Neuronal stem cell (in vitro differentiated cells): ENCODE measurements around the gene MYOCD.

Experiments used
- DNase-seq: peaks from one replicate; pipeline ENCODE4 v3.0.0-alpha.2; 2013; ENCODE audit warnings: low spot score
- H2AFZ ChIP-seq: one replicate; pipeline ENCODE4 v1.6.1; 2013; ENCODE audit warnings: mild to moderate bottlenecking, low read length, inconsistent platforms
- H2AK5ac ChIP-seq: 2 replicates; pipeline ENCODE4 v1.6.1; 2013; ENCODE audit warnings: low read depth, mild to moderate bottlenecking, inconsistent platforms, low read length, moderate library complexity, mixed read lengths
- H2BK120ac ChIP-seq: 2 replicates; pipeline ENCODE4 v1.6.1; 2013; ENCODE audit warnings: low read depth, mild to moderate bottlenecking, inconsistent platforms, low read length, moderate library complexity, mixed read lengths
- H2BK12ac ChIP-seq: one replicate; pipeline ENCODE4 v1.6.1; 2013; ENCODE audit warnings: low read length, inconsistent platforms
- H2BK15ac ChIP-seq: 2 replicates; pipeline ENCODE4 v1.6.1; 2013; ENCODE audit warnings: mild to moderate bottlenecking, low read length, inconsistent platforms, mixed read lengths
- H2BK5ac ChIP-seq: one replicate; pipeline ENCODE4 v1.6.1; 2013; ENCODE audit warnings: inconsistent platforms, mild to moderate bottlenecking, low read length, moderate library complexity
- H3K14ac ChIP-seq: one replicate; pipeline ENCODE4 v1.6.1; 2013; ENCODE audit warnings: low read length, inconsistent platforms
- H3K18ac ChIP-seq: 2 replicates; pipeline ENCODE4 v1.6.1; 2013; ENCODE audit warnings: low read length, inconsistent platforms
- H3K23ac ChIP-seq: 2 replicates; pipeline ENCODE4 v1.6.1; 2013; ENCODE audit warnings: low read depth, mild to moderate bottlenecking, mixed read lengths, low read length, inconsistent platforms; ENCODE audit not compliant: poor library complexity
- H3K27ac ChIP-seq: replicated peaks from 3 replicates; pipeline ENCODE4 v1.5.1; 2013; ENCODE audit warnings: low read length, inconsistent platforms
- H3K27me3 ChIP-seq, 3 experiments: 2 replicates each; pipeline ENCODE4 v1.6.1; 2013; ENCODE audit warnings: low read length in 3 of 3, mild to moderate bottlenecking in 2 of 3, inconsistent platforms in 1 of 3, low read depth in 1 of 3, mixed read lengths in 1 of 3, moderate library complexity in 1 of 3; ENCODE audit not compliant: control insufficient read depth in 3 of 3, insufficient read depth in 3 of 3
- H3K36me3 ChIP-seq, 2 donors: replicated peaks in 1 of 2; 2 replicates each; pipeline ENCODE4 v1.6.1; 2013; ENCODE audit warnings: low read length in 2 of 2; ENCODE audit not compliant: control insufficient read depth in 2 of 2, insufficient read depth in 2 of 2
- H3K4ac ChIP-seq: 2 replicates; pipeline ENCODE4 v1.6.1; 2013; ENCODE audit warnings: inconsistent platforms, mild to moderate bottlenecking, low read length, moderate library complexity
- H3K4me1 ChIP-seq, 2 donors: 1 replicate in 1 of 2; 2 replicates in 1 of 2; pipeline ENCODE4 v1.6.1; 2013; ENCODE audit warnings: low read length in 2 of 2, low read depth in 1 of 2; ENCODE audit not compliant: control insufficient read depth in 2 of 2, insufficient read depth in 1 of 2
- H3K4me2 ChIP-seq: one replicate; pipeline ENCODE4 v1.6.1; 2013; ENCODE audit warnings: mild to moderate bottlenecking, low read length, inconsistent platforms; ENCODE audit not compliant: insufficient read depth, poor library complexity, severe bottlenecking
- H3K4me3 ChIP-seq, 2 donors: 2 replicates each; pipeline ENCODE4 v1.5.1; 2013; ENCODE audit warnings: low read length in 2 of 2, mild to moderate bottlenecking in 2 of 2, inconsistent platforms in 1 of 2, moderate library complexity in 1 of 2
- H3K79me1 ChIP-seq: one replicate; pipeline ENCODE4 v1.6.1; 2013; ENCODE audit warnings: low read depth, mild to moderate bottlenecking, inconsistent platforms, low read length, moderate library complexity
- H3K9ac ChIP-seq: one replicate; pipeline ENCODE4 v1.6.1; 2013; ENCODE audit warnings: mild to moderate bottlenecking, low read depth, low read length, inconsistent platforms; ENCODE audit not compliant: poor library complexity
- H3K9me3 ChIP-seq, 2 donors: replicated peaks in 1 of 2; 2 replicates each; pipeline versions ENCODE3 to v1.6.1; 2013; ENCODE audit warnings: low read length in 2 of 2, mild to moderate bottlenecking in 2 of 2, inconsistent platforms in 1 of 2, low read depth in 1 of 2, mixed read lengths in 1 of 2, moderate library complexity in 1 of 2; ENCODE audit not compliant: control insufficient read depth in 2 of 2, insufficient read depth in 1 of 2
- H4K8ac ChIP-seq: one replicate; pipeline ENCODE4 v1.6.1; 2013; ENCODE audit warnings: low read depth, mild to moderate bottlenecking, inconsistent platforms, low read length, moderate library complexity
- H4K91ac ChIP-seq: one replicate; pipeline ENCODE4 v1.6.1; 2013; ENCODE audit warnings: low read length, low read depth, mild to moderate bottlenecking, inconsistent platforms; ENCODE audit not compliant: poor library complexity
- WGBS, 2 donors: extraction: QIAGEN DNeasy Blood & Tissue Kit; methylation state at CpG; one replicate each; pipeline ENCODE4 v1.1.7; 2013; ENCODE audit warnings: missing lambda C conversion rate in 2 of 2, mixed read lengths in 1 of 2; ENCODE audit not compliant: insufficient read length in 2 of 2, insufficient replicate concordance in 1 of 2; ENCODE audit errors: extremely low coverage in 2 of 2; 5-methylcytosine and 5-hydroxymethylcytosine counted together

MYOCD gene

DNA sequence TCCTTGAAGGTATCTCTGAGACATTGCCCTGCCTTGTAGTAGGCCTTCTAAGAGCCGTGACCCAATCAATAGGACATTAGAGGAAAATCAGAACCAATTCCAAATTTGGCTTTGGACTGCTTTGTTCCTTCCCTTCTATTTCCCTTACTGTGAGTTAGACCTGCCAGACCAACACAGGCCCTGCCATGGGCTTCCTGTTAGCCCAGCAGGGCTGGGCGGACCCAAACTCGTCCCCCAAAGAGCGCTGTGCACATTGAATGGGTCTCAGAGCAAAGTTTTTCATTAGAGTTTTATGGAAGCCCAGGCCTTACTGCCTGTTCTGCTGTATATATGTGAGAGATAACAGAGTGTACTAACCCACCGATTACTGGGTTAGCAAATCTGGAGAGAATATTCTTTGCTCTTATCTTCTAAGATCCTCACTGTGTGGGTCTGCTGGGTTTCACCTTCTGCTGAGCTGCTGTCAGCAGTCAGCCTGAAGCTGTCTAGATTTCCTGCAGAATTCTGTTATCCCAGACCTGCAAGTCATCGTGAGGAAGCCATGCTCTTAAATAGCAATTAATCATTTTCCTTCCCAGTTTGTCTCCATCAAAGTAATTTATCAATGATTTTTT is 129.3 kb downstream of the MYOCD start:
- WGBS, 2 donors: no CpG with 5 or more reads among the region's 6 CpGs
- no peak overlapping the region for H3K14ac ChIP-seq
- H2BK15ac ChIP-seq: no peak overlapping the region
- H4K91ac ChIP-seq: no peak overlapping the region
- no peak overlapping the region for H4K8ac ChIP-seq
- H3K9me3 ChIP-seq: no peaks in the 10 kb centered on the region
- H2BK120ac ChIP-seq: no peak overlapping the region
- H3K23ac ChIP-seq: no peak overlapping the region
- no peak overlapping the region for H3K4ac ChIP-seq
- H3K4me1 ChIP-seq: peaks cover 0 to 5% of the 10 kb centered on the region in 2 donors
- H3K79me1 ChIP-seq: peaks cover 4% of the 10 kb centered on the region
- H2BK5ac ChIP-seq: no peak overlapping the region
- H3K4me3 ChIP-seq: no peak overlapping the region
- no peak overlapping the region for H3K4me2 ChIP-seq
- no peaks in the 10 kb centered on the region for H3K36me3 ChIP-seq
- H2BK12ac ChIP-seq: no peak overlapping the region
- H2AFZ ChIP-seq: no peak overlapping the region
- DNase-seq: no peak
- H3K27me3 ChIP-seq: peaks cover 0 to 23% (median 0%) of the 10 kb centered on the region in 3 experiments
- no peak overlapping the region for H3K18ac ChIP-seq
- H3K9ac ChIP-seq: no peak overlapping the region
- no peak overlapping the region for H3K27ac ChIP-seq
- no peak overlapping the region for H2AK5ac ChIP-seq

DNA sequence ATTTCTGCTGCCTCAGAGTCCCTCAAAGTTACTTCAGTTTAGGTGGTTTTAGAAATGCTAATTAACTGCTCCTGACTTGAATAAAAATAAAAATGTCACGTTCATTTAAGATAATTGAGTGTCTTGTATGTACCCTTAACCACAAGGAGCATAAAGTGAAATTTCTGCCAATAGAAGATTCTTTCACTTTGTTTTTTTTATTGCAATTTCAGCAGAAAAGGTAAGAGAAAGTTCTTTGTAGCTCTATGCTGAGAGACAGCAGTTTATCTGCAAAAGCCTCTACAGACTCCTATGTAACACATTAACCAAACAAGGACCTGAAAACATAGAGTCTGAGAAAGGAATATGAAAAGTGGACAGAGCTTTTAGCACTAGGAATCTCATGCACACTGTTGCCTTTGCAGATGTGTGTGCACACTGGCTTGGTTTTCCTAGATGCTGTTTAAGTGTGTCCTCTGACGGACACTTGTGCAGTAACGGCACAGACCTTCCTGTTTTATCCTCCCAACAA is 135.2 kb downstream of the MYOCD start:
- Histone ChIP-seq H3K23ac (no peak overlapping the region), H3K27ac (no peak overlapping the region), H3K36me3 (no peaks in the 10 kb centered on the region), H4K8ac (no peak overlapping the region), H2AFZ (no peak overlapping the region), H3K27me3 (no peaks in the 10 kb centered on the region), H2BK12ac (no peak overlapping the region), H3K4ac (no peak overlapping the region), H4K91ac (no peak overlapping the region), H3K4me2 (no peak overlapping the region), H3K4me1 (no peaks in the 10 kb centered on the region), H3K14ac (no peak overlapping the region), H3K79me1 (peaks cover 1% of the 10 kb centered on the region), H2BK120ac (no peak overlapping the region), H3K4me3 (no peak overlapping the region), H3K9me3 (no peaks in the 10 kb centered on the region), H3K9ac (no peak overlapping the region), H2BK5ac (no peak overlapping the region), H3K18ac (no peak overlapping the region), H2BK15ac (no peak overlapping the region), H2AK5ac (no peak overlapping the region)
- no CpG with 5 or more reads among the region's 3 CpGs for WGBS, 2 donors
- no peak for DNase-seq

DNA sequence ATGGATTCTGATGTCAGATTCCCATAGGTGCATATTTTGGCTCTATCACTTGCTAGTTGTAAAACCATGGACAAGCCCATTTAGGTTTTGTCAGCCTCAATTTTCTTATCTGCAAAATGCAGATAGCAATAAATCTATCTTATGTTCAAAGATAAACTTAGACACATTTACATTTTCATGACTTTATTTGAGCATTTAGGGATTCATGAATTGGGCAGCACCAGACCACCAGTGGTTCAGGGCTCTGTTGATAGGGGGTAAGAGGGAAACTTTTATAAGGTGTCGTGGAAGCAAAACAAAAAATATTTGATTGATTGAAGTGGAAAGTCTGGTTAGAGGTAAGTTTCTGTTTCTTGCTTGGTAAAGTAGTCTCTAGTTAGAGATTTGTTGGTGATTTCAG is 140.9 kb downstream of the MYOCD start:
- DNase-seq: no peak
- Histone ChIP-seq H2BK15ac (no peak overlapping the region), H2BK120ac (no peak overlapping the region), H4K8ac (no peak overlapping the region), H4K91ac (no peak overlapping the region), H3K36me3 (no peaks in the 10 kb centered on the region), H3K4me2 (no peak overlapping the region), H3K4ac (no peak overlapping the region), H2BK12ac (no peak overlapping the region), H3K14ac (no peak overlapping the region), H2AK5ac (no peak overlapping the region), H3K9ac (no peak overlapping the region), H3K4me1 (no peaks in the 10 kb centered on the region), H3K4me3 (no peak overlapping the region), H3K27ac (no peak overlapping the region), H2BK5ac (no peak overlapping the region), H3K27me3 (no peaks in the 10 kb centered on the region), H3K18ac (no peak overlapping the region), H2AFZ (no peak overlapping the region), H3K79me1 (no peaks in the 10 kb centered on the region), H3K23ac (no peak overlapping the region), H3K9me3 (peaks cover 0 to 2% of the 10 kb centered on the region in 2 donors)
- WGBS, 2 donors: no CpG with 5 or more reads among the region's 1 CpG

GRCh38 chr17:12808723-12809122 is 143.0 kb downstream of the MYOCD start:
- H4K91ac ChIP-seq: no peak overlapping the region
- no peak overlapping the region for H2BK12ac ChIP-seq
- H3K18ac ChIP-seq: no peak overlapping the region
- H3K9me3 ChIP-seq: peaks cover 0 to 2% of the 10 kb centered on the region in 2 donors
- no peaks in the 10 kb centered on the region for H3K79me1 ChIP-seq
- no peak overlapping the region for H2AK5ac ChIP-seq
- H3K4me2 ChIP-seq: no peak overlapping the region
- H2BK120ac ChIP-seq: no peak overlapping the region
- no peak overlapping the region for H3K9ac ChIP-seq
- no CpG with 5 or more reads among the region's 3 CpGs for WGBS, 2 donors
- H2AFZ ChIP-seq: no peak overlapping the region
- no peak for DNase-seq
- no peak overlapping the region for H2BK5ac ChIP-seq
- no peaks in the 10 kb centered on the region for H3K36me3 ChIP-seq
- no peak overlapping the region for H3K4me3 ChIP-seq
- H3K4me1 ChIP-seq: no peaks in the 10 kb centered on the region
- no peak overlapping the region for H3K27ac ChIP-seq
- no peaks in the 10 kb centered on the region for H3K27me3 ChIP-seq
- H3K4ac ChIP-seq: no peak overlapping the region
- no peak overlapping the region for H3K14ac ChIP-seq
- H4K8ac ChIP-seq: no peak overlapping the region
- H3K23ac ChIP-seq: no peak overlapping the region
- no peak overlapping the region for H2BK15ac ChIP-seq
